ENCODE measurements around the gene XRCC6.
A peak's percentile ranks its signal among the peaks of the same experiment; 100 is the strongest.

XRCC6 gene

DNA sequence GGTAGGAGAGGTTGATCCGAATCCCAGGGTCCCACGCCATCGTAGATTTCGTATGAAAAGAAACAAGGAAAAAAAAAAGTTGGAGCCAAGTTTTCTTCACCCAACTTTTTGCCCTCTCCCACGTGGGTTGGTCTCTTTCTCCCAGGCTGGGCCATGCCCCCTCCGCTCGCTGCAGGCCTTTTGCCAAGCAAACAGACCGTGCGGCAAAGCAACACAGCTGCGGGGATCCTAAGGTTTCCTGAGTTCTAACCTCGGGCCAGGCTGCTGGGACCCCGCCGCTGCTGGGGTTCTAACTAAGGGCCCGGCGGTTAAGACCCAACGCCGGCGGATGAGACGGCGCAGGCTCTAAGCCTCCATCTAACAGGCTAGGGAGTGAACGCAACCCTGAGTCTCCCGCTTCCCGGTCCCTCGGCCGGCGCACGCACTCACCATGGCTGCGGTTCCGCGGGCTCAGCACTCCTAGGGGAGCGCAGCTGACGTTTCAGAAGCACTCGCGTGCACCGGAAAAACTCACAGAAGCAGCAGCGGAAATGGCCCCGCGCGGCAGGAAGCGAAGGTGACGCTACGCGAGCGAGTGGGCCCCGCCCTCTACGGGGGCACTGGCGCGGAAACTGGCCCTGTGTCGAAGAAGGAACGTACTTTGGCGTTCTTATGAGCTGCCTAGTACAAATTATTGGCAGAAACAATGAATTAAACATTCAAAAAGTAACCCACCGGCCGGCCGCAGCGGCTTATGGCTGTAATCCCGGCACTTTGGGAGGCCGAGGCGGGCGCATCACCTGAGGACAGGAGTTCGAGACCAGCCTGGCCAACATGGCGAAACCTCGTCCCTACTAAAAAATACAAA is 67.5 kb downstream of the XRCC6 start, which contains the start of gene SNU13:
Gene SNU13 (minus strand): TSS at position 503 of the 847 bp plus-strand sequence. CDS start 71 bp downstream, at position 432.
- in situ Hi-C loops (cut with HindIII; ENCODE audit: low sequenced_read_pairs): no loop called here
- DNase-seq (ENCODE audit: low read depth): peak; percentile 82
- H3K4me3 ChIP-seq (ENCODE audit: low read depth, low read length): peak within 1 kb of the TSS; percentile 96
- TF ChIP-seq CTCF (IDR thresholded peaks at IDR 0.05; ENCODE audit: low read depth, low read length, missing control alignments): peak; percentile 3

DNA sequence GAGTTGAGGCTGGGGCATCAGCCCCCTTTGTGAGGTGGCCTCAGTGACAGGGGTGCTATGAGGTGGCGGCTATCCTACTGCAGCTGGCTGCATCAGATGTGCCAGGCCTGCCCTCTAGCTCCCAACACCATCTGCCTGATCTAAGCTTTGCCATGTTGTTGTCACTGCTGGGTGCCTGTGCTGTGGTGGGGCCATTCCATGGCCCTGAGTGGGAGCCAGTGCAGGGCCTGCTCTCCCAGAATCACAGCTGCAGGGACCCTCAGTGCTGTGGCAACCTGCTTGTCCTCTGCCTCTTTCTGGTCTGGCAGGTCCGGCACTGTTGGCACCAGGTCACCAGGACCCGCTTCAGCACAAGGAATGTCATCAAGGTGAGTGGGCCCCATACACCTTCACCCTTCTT is 69.4 kb downstream of the XRCC6 start:
- no peak for DNase-seq (ENCODE audit: low read depth)
- no peak for TF ChIP-seq CTCF (IDR thresholded peaks at IDR 0.05; ENCODE audit: low read depth, low read length, missing control alignments)
- no peak overlapping the region for H3K4me3 ChIP-seq (ENCODE audit: low read depth, low read length)
- in situ Hi-C loops (cut with HindIII; ENCODE audit: low sequenced_read_pairs): no loop called here

- H3K4me3 ChIP-seq (ENCODE audit: low read depth, low read length): no peak overlapping the region
- DNase-seq (ENCODE audit: low read depth): no peak
- TF ChIP-seq CTCF (IDR thresholded peaks at IDR 0.05; ENCODE audit: low read depth, low read length, missing control alignments): no peak
- in situ Hi-C loops (cut with HindIII; ENCODE audit: low sequenced_read_pairs): loop anchor here (5.0 kb wide), 1 partner anchor 47 kb away; no protein-coding TSS in a partner anchor
These were observed 74.1 kb downstream of the XRCC6 start for GRCh38 chr22:41695211-41695610.

DNA sequence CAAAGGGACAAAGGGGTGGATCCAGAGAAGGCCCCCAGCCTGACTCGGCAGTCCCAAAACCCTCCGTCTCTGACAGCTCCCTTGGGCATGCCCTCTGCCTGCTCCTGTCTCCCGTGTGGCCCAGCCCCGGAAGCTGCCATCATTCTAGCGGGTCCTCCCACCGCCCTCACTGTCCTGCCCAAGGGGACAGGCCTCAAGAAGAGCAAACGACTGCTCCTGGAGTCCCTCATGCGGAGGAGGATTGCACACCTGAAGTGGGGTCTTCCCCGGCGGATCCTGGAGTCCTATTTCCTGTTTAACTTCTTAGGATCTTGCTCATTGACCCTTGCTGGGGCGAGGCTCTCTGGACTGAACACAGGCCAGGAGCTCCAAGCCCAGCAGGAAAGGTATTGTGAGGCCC is 75.6 kb downstream of the XRCC6 start:
- in situ Hi-C loops (cut with HindIII; ENCODE audit: low sequenced_read_pairs): loop anchor here (5.0 kb wide), 1 partner anchor 46 kb away; no protein-coding TSS in a partner anchor
- DNase-seq (ENCODE audit: low read depth): no peak
- no peak for TF ChIP-seq CTCF (IDR thresholded peaks at IDR 0.05; ENCODE audit: low read depth, low read length, missing control alignments)
- H3K4me3 ChIP-seq (ENCODE audit: low read depth, low read length): no peak overlapping the region

DNA sequence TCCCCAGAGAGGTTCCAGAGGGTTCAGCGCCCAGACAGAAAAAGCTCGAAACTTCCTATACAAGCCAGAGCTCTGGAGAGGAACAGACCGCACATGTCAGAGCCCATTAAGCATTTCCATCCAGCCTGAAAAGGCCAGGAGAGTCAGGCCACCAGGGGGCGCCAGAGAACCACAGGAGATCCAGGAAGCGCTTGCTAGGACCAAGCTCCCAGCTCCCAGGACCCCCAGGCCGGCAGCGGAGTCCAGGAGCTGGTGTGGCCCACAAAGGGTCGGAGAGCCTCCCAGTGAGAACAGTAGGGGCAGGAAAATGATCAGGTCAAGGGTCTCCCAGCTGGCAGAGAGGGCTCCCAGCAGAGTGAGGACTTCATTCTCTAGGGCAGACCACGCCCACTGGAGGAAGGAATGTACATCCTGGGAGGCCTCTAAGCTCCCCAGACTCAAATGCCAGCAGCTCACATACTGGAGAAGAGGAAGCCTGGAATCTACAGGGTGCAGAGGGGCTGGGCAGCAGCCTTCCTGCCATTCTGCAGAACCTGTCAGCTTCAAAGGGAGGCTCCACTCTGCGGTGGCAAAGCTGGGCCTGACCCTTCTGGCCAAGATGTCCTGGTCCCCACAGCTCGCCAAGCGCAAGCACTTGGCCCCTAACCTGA is 76.2 kb downstream of the XRCC6 start:
- peak; percentile 98 for TF ChIP-seq CTCF (IDR thresholded peaks at IDR 0.05; ENCODE audit: low read depth, low read length, missing control alignments)
- H3K4me3 ChIP-seq (ENCODE audit: low read depth, low read length): no peak overlapping the region
- in situ Hi-C loops (cut with HindIII; ENCODE audit: low sequenced_read_pairs): loop anchor here (5.0 kb wide), 1 partner anchor 45 kb away; no protein-coding TSS in a partner anchor

DNA sequence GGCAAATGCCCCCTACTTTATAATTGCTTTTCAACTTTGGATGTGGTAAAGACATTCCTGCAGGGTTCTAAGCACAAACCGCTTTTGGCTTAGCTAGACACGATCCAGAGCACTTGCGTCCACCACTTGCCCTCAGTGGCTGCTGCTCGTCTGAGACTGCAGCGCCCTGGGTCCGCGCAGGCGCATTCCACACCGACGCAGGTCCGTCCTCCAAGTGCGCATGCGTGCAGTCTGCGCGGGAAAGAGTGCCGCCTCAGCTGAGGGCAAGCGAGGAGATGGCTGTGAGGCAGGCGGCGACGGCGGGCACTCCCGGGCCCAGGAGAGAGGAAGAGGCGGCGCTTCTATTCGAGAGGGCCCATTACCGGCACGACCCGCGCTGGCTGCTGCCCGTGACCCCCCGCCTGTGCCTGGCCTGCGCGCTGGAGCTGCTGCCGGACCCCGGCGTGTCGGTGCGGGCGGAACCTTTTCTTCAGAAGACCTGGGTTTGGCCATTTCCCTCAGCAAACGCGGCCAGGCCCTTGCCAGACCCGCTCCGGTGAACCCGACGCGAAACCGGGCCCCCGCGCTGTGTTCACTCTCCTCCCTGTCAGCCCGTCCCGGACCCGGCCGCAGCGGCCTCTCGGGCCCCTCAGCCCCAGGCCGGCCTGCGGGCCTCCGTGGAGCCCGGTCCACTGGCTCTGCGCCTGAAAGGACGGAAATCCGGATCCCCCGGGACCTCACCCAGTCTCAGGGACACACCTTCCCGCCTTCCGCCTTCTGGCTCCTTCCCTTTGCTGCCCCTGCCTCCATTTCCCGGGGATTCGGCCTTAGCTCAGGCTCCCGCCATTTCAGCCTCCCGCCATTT is 78.4 kb downstream of the XRCC6 start, which contains the start of gene MEI1:
Gene MEI1 (plus strand): TSS at position 240 of the 844 bp plus-strand sequence. CDS start 36 bp downstream, at position 276.
- H3K4me3 ChIP-seq (ENCODE audit: low read depth, low read length): no peak within 1 kb of the TSS
- DNase-seq (ENCODE audit: low read depth): peak; percentile 28
- in situ Hi-C loops (cut with HindIII; ENCODE audit: low sequenced_read_pairs): loop anchor here (5.0 kb wide), 1 partner anchor 43 kb away; no protein-coding TSS in a partner anchor

More for the DNA sequence above, 76.2 kb downstream of the XRCC6 start:
- peak; percentile 78 for DNase-seq (ENCODE audit: low read depth)

More for the DNA sequence above, 78.4 kb downstream of the XRCC6 start, which contains the start of gene MEI1:
- no peak for TF ChIP-seq CTCF (IDR thresholded peaks at IDR 0.05; ENCODE audit: low read depth, low read length, missing control alignments)
